ENCODE measurements around the gene COG5. TPM values are rescaled to one million over a fixed set of nuclear protein-coding genes. Genes with fewer than 3 reads are reported as not detected.

The COG5 gene
- total RNA-seq: 58.4 and 124 TPM in 2 replicates

DNA sequence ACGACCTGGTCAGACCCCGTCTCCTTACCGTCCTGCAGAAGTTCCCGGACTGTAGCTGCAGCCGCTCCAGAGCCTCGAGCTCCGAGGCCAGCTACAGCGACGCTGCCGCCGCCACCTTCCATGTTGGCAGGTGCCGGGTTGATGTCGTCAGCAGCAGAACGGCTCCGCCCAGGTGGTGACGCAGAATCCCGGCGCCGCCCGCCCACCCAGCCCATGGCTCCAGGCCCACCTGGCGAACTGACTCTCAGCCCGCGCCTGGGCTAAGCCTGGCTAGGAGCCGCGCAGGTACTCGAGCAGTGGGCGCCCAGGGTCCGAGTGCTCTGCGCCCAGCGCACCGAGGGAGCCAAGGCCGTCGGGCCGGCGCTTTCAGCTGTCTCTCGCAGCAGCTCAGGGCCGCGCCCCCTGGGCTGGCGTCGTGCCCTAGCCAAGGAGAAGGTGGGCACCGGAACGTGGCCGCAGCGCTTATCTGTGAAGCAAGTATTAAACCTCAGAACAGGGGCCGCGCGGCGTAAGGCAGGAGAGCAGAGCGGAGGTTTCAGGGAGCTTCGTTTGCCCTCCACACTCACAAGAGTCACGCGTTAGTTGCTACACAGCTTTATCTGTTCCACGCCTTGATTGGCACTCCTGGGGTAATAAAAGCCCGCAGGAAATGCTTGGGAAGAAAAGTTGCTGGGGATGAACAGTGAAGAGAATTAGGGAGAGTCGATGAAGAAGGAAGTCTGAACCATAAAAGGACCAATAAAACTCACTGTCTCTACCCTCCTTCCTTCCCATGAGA, at the start of gene COG5, which contains the start of gene DUS4L:
Gene COG5 (minus strand): TSS at position 146 of the 778 bp plus-strand sequence. CDS start 24 bp downstream, at position 122.
Gene DUS4L (plus strand): TSS at position 197 of the 778 bp plus-strand sequence. CDS start 3,100 bp downstream, outside the sequence.

DNA sequence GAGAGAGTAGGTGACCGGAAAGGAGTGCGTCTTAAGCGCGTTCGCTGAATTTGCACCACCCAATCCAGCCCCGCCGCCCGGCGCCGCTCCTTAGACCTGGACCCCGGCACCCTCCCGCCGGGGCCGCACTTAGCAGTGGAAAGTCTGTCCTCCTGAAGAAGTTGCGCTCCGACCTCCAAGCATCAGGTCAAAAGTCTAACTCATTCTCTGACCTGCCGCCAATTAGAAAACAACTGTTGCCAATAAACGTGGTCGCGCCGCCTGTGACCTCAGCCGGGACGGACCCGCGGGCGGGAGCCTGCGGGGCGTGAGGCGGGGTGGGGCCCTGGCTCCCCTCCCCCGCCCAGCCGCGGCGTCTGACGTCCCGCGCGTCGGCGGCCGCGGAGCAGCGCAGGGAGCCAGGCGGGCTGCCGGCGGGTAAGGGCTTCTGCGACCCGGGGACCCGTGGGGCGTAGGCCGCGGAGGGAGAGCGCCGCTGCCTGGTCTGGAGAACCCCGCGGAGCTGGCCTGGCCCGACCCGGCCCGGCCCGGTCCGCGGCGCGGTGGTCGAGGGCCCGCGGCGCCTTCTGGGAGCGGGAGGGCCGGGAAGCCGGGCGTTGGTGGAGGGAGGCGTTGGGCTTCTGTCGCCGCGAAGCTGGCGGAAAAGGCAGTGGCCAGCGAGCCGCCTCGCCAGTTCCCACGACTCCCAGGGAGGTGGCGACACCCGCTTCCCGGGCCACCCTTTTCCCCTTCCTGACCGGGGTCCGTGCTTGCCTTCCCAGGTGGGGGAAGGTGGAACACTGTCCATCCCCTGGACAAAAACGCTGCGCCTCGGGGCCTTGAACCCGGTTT, 16.4 kb upstream of the COG5 start, which contains the start of gene BCAP29:
Gene BCAP29 (plus strand): TSS at position 362 of the 831 bp plus-strand sequence. CDS start 527 bp downstream, outside the sequence.

DNA sequence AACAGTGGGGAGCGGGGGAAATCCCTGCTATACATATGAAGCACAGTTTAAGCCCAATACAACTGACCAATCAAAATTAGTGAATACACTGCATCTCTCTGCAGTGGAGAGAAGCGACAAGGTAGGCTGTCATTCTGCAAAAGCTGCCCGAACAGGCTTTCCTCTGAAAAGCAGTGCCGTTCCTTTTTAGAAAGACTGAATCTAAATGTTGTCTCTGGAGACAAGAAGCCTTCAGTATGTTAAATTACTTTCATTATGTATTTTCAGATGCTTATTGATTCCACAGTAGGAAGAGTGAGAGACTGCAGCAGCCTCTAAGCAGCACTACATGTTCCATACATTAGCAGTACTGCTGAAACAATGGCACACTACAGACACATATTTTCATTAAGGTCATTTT, 93.8 kb downstream of the COG5 start, which contains the start of gene GPR22:
Gene GPR22 (plus strand): TSS at position 129 of the 400 bp plus-strand sequence. CDS start 4,004 bp downstream, outside the sequence.

DNA sequence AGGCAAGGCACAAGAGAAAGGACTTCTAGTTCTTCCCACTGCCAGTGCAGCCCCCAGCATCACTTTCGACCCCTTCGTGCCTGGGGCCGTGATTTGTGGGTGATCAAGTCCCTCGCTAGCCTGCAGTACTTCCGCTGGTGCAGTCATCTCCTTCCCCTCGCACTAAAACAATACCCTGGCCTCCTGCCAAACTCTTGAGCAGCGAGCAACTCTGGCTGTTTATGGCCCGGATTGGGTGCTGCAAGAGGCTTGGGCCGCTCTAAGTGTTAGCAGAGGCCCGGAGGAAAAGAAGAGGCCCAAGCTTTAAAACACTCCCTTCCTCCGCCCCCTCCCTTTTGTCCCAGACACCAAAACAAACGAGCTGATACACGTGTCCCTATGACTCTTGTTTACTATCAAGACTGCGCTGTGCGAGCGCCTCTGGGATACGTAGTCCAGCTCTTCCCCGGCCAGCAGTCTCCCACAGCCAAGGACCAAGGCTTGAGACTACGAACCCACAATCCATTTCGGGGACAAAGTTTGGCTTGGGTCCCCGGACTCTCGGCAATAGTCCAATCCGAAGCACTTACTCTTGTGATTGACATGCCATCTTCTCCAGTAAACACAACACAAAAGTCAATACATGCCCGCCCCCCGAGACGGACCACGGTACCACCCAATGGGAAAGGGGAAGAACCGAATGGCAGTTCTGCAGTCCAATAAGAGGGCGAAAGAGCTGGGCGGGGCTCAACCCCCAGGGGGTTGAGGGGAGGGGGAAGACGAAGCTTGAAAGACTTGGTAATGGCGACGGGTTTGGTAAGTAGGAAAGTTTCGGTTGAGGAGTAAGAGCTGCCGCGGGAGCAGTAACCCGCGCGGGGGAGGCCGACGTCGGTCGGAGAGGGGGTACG, 395.2 kb downstream of the COG5 start, which contains the start of gene HBP1:
Gene HBP1 (plus strand): TSS at position 771 of the 887 bp plus-strand sequence. CDS start 10,891 bp downstream, outside the sequence.

Other genes starting within 250 kb of the COG5 start
- not detected in 2 replicates for gene GPR22, start 93.9 kb downstream of the COG5 start, total RNA-seq
- gene DUS4L, start 51 bp upstream of the COG5 start, total RNA-seq: 13.3 and 16.2 TPM in 2 replicates
- gene BCAP29, start 16.3 kb upstream of the COG5 start, total RNA-seq: 29.0 and 44.7 TPM in 2 replicates
- gene SLC26A4, start 96.9 kb upstream of the COG5 start, total RNA-seq: 0.43 and 0.68 TPM in 2 replicates
- gene CBLL1, start 180.2 kb upstream of the COG5 start, total RNA-seq: 21.9 and 32.8 TPM in 2 replicates
- 0.14 TPM in 1 of 2 replicates, not detected in the other for gene SLC26A3, start 239.3 kb upstream of the COG5 start, total RNA-seq

Data from nasal cavity respiratory epithelium epithelial cell of viscerocranial mucosa (primary cell).